HG02798 (cell line): ENCODE data around the gene GALE.
"Not testable (repeated sequence)": the region's sequence is repeated elsewhere in the genome, so short reads cannot be mapped to it uniquely, and the experiment has no call there.

Experiments used
- ATAC-seq: cut with Tn5 transposase; IDR thresholded peaks from one replicate; pipeline ENCODE4 v1.9.1; 2021; ENCODE audit warnings: mild to moderate bottlenecking; ENCODE audit not compliant: unreplicated experiment, poor library complexity

Gene GALE

DNA sequence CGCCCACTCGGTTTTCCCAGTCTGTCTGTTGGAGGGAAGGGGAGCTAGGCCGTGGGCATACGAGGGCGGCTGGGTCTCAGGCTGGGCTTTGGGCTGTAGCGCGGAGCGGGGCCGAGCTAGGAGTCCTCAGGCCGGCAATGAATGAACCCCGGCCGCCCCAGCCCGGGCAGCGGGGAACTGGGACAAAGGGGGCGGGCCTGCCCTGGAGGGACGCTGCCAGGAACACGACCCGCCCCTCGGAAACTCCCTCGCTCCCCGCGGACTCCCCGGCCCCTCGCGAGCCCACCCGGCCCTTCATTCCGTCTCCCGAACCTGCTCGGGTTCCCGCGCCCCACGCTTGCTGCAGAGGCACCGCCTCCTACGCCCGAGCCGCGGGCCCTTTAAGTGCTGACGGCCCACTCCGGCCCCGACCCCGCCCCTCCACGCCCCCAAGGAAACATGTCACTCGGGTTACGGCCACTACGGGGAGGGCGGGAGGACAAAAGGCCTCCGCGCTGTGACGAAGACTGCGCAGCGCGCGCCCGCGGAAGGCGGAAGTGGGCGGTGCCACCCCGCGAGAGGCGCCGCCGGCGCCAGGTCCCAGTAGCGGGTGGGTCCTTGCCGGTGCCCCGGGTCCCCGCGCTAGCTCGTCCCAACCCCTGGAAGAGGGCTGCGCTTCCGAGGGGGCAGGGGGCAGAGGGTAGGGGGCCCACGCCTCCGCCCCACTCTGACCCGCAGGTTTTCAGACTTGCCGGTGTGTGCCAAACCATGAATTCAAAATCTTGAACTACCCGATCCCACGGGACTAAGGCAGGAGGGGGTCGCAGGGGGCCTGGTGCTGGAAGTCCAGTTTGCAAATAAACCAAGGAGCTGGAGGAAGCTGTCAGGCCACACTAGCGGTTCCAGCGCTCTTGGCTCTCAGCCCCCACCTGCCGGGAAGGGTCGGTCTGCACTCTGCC, at the start of gene GALE:
GALE (minus strand) TSS at position 355 of the 938 bp plus-strand sequence. CDS start 1,747 bp downstream, outside the sequence.
- ATAC-seq, result peak; percentile 84

DNA sequence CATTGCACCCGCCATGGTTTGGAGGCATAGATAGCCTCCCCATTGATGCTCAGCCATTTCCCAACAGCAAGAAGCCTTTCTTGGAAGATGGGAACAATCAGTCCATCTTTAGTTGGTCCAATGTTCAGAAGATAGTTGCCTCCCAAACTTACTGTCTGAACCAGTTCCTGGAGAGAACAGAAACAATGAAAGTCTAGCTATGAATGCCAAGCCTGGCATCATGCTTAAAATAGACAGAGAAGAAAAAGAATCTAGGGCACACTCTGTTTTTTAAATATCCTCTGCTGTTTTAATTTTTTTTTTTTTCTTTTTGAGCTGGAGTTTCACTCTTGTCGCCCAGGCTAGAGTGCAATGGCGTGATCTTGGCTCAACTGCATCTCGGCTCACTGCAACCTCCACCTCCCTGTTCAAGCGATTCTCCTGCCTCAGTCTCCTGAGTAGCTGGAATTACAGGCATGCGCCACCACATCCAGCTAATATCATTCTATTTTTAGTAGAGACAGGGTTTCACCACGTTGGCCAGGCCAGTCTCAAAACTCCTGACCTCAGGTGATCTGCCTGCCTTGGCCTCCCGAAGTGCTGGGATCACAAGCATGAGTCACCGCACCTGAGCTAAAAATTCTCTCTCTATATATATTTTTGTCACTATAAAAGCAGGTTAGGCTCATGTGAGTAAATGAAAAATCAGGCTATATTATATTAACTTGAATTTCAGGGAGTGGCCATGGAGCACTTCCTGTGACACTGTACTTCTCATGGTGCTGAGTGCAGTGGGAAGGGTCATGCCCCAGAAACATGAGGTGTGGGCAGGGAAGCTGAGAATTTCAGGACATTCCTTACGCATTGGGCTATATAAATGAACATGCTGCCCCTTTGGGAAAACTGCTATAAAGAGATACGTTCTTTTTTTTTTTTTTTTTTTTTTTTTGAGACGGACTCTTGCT, 48.4 kb upstream of the GALE start:
- ATAC-seq, result no peak

DNA sequence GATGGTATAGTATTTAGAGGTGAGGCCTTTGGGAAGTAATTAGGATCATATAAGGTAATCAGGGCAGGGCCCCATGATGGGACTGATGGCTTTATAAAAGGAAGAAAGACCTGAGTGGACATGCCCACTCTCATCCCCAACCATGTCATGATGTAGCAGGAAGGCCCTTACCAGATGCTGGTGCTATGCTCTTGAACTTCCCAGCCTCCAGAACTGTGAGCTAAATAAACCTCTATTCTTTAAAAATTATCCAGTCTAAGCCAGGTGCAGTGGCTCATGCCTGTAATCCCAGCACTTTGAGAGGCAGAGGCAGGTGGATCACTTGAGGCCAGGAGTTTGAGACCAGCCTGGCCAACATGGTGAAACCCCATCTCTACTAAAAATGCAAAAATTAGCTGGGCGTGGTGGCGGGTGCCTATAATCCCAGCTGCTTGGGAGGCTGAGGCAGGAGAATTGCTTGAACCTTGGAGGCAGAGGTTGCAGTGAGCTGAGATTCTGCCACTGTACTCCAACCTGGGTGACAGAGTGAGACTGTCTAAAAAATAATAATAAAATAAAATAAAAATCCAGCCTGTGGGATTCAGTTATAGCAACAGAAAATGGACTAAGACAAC, 47.0 kb upstream of the GALE start:
- not testable (repeated sequence) for ATAC-seq

DNA sequence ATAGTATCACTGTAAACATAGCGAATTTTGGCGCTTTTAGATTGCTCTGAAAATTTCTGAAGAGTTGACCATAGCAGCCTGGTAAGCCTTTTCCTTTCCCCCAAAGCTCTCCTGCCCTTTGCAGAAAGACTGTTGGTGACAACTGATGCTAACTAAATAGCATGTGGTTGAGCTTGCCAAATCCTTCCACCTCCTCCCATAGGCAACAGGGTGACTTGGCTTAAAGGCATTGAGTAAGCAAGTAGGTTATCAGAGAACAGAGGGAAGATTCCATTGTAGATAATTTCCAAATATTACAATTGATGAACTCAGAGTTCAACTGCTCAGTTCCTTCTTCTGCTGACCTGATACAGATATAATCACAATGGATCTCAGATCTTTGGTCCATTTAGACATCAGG, 44.6 kb upstream of the GALE start:
- ATAC-seq, result no peak

DNA sequence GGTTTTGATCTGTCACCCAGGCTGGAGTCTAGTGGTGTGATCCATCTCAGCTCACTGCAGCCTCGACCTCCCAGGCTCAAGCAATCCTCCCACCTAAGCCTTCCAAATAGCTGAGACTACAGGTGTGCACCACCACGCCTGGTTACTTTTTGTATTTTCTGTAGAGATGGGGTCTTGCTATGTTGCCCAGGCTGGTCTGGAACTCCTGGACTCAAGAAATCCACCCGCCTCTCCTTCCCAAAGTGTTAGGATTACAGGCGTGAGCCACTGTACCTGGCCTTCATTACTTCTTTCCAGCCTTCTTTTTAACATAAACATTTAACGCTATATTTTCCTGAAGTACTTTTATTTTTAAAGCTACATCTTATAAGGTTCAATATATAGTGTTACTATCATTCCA, 43.1 kb upstream of the GALE start:
- no peak for ATAC-seq

DNA sequence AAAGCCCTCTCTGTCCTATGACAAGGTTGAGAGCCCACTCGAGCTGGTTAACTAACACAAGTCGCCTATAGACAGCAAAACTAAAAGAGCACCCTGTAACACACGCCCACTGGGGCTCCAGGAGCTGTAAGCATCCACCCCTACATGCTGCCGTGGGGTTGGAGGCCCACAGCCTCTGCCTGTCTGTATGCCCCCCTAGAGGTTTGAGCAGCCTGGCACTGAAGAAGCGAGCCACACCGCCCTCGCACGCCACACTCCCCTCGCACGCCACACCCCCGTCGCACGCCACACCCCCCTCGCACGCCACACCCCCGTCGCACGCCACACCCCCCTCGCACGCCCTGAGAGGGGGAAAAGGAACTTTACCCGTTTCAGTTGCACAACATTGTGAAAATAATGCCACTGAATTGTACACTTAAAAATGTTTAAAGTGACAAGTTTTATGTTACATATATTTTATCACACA, 37.9 kb upstream of the GALE start:
- ATAC-seq, result peak; percentile 72

DNA sequence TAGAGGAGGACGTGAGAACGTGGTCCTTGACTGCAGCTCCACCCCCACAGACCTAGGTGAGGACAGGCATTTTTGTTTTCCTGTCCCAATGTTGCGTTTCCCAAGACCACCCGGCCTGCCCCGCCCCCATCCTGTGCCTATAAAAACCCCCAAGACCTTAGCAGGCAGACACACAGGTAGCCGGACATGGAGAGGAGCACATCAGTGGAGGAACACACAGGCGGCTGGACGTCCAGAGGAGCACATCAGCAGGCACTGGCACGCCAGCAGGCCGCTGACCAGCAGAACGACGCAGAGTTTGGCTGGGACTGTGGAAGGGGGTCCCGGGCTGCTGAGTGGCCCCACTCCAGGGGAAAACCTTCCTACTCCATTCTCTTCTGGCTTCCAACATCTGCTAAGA, 37.4 kb upstream of the GALE start:
- no peak for ATAC-seq

DNA sequence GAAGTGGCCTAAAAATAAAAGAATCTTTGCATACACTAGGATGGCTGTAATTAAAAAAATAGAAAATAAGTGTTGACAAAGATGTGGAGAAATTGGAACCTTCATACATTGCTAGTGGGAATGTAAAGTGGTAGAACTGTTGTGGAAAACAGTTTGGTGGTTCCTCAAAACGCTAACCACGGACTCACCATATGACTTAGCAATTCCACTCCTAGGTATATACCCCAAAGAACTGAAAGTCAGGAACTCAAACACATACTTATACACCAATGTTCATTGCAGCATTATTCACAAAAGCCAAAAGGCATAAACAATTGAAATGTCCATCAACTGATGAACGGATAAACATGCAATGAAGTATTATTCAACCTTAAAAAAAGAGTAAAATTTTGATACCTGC, 35.5 kb upstream of the GALE start:
- no peak for ATAC-seq

DNA sequence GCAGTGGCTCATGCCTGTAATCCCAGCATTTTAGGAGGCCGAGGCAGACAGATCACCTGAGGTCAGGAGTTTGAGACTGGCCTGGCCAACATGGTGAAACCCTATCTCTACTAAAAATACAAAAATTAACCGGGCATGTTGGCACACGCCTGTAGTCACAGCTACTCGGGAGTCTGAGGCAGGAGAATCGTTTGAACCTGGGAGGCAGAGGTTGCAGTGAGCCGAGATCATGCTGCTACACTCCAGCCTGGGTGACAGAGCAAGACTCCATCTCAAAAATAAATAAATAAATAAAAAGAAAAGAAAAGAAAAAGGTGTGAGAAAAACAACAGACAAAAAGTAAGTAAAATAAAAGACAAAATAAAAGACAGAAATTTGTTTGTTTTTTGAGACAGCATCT, 33.6 kb upstream of the GALE start:
- not testable (repeated sequence) for ATAC-seq

DNA sequence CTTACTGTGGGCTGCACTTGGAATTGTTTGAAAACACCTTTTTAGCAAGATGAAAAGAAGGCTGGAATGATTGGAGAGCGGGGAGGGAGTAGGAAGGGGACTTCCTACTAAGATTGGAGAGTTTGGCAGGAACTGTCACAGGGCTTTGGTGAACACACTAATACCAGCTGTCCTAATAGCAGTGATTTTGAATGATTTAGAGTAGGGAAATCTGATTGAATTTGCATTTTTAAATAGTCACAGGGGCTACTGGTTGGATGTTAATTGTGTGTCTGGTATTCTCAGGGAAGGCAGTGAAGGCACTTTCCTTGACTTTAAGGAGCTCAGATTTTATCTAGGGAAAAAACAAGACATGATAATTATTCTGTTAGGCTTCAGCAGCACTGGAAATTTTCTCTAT, 27.2 kb upstream of the GALE start:
- ATAC-seq, result no peak

DNA sequence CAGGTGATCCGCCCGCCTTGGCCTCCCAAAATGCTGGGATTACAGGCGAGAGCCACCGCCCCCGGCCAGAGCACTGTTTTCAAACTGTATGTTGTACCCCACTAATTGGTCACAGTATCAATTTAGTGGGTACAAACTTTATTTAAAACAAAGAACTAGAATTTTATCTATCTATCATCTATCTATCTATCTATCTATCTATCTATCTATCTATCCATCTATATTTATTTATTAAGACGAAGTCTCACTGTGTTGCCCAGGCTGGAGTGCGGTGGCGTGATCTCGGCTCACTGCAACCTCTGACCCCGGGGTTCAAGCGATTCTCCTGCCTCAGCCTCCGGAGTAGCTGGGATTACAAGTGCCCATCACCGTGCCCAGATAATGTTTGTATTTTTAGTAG, 26.0 kb upstream of the GALE start:
- not testable (repeated sequence) for ATAC-seq

DNA sequence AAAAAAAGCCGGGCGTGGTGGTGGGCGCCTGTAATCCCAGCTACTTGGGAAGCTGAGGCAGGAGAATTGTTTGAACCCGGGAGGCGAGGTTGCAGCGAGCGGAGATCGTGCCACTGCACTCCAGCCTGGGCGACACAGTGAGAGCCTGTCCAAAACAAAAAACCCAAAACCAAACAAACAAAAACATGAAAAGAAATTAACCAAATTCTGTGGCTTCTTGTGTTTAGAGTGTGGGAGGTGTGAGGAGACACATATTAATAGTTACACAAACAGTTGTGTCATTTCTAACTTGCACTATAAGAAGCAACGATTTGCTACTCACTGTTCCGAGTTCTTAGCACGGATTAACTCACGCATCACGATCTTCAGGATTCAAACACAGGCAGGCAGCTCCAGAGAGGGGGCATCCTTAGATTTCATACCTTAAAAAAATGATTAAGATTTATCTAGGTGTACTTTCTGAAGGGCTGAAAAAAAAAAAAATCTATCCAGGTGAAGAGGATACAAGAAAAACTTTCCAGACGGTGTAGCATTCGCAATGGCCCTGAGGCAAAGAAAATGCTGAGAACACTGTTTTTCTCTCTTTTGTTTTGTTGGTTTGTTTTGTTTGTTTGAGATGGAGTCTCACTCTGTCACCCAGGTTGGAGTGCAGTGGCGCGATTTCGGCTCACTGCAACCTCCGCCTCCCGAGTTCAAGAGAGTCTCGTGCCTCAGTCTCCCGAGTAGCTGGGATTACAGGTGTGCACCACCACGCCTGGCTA, 25.4 kb upstream of the GALE start:
- peak; percentile 61 for ATAC-seq

DNA sequence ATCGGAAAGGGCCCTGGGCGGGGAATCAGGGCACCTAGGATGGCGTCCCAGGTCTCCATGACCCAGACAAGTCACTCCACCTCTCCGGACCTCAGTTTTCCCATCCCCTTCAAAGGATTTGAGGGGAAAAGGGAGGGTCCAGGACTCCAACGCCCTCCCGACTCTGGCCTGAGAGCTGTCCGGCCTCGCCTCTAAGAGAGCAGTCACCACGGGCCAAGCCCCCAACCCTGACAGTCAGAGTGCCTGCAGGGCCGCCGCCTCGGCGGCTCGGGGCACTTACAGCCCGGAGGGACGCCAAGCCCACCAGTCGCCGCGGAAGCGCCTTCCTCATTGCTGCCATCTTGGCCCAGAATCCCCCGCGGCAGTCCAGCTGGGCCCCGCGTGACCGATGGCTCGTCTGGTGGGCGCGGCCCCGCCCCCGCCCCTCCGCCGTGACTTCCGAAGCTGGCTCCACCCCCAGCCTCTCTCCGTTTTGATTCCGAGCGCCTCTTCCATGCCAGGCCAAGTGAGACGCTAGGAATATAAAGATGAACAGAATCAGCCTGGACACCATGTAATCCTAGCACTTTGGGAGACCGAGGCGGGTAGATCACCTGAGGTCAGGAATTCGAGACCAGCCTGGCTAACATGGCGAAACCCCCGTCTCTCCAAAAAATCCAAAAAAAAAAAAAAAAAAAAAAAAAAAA, 24.7 kb upstream of the GALE start, which contains the start of gene HMGCL:
HMGCL (minus strand) TSS at position 354 of the 686 bp plus-strand sequence; CDS start at position 340, 14 bp downstream.
- peak; percentile 90 for ATAC-seq

DNA sequence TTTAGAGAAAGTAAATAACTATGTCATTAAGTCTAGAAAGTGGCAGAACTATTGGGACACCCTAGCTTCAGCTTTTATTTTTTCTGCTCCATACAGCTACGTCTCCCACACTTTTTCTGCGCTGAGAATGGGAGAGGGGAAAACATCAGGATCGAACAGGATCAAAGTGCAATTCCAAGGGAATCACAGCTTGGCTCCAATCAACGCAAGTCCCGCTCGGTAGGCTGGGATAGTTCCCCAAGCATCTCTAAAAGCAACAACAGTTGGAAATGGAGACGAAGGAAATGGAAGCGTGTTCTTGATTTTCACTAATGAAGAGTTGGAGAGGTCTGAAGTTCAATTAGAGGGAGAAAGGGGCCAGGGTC, 24.1 kb upstream of the GALE start:
- ATAC-seq, result no peak

DNA sequence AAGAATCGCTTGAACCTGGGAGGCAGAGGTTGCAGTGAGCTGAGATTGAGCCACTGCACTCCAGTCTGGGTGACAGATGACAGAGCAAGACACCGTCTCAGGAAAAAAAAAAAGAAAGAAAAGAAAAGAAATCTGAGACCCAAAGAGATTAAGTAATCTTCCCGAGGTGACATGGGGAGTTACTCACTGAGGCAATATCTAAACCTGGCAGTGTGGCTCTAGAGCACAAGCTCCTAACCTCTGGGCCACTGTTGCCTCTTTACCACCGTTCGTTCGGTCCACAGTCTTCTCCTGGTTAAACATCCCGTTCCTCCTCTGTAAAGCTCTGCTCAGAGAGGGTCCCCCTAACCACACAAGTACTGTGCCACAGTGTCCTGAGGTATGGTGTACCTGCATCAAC, 23.2 kb upstream of the GALE start:
- ATAC-seq, result no peak

DNA sequence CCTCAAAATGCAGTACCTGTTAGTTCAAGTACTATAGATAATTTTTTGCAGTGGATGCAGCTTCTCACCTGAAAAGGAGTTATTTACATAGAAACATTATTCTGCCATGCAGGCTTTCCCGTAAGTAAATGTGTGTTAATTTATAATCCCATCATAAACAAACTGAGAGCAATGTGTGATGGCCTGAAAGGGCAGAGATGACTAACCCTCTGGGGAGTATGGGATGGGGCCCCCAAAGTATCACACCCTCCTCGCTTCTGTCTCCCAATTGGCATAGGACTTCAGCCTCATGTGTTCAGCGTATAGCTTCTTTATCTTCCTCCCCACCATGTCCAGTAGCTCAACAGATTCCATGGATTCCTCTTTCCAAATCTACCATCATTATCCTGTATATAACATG, 17.1 kb upstream of the GALE start:
- no peak for ATAC-seq

DNA sequence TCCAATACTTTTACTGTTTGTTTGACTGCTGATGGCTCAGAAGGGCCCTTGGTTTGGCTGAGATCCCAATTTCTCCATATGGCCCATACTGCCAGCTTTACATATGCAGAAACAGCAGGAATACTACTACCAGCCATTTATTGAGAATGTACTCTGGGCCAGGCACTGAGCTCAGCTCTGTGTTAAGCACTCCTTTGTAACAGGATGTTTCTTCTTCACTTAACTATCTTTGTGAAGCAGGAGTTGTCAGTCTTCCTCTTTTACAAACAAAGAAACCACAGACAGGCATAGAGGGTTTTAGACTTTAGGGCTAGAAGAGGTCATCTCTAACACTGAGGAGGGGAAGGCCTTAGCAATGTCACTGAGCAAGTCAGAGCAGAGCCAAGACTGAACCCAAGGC, 16.4 kb upstream of the GALE start:
- no peak for ATAC-seq

DNA sequence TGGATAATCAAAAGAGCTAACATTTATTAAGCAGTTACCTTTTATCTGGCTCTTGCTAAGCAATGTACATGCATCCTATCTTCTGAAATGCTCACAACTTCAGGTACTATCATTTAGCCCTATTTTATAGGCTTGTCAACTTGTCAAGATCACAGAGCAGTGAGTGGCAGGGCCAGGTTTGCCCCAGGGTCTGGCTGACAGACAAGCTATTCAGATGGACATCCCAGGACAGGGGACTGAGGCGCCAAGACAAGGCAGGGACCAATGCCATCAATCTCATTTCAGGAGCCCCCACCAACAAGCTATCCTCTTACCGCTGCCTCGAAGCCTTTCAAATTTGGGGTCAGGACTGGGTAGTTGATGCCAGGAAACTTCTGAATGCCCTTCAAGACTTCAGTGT, 15.8 kb upstream of the GALE start:
- ATAC-seq, result no peak

DNA sequence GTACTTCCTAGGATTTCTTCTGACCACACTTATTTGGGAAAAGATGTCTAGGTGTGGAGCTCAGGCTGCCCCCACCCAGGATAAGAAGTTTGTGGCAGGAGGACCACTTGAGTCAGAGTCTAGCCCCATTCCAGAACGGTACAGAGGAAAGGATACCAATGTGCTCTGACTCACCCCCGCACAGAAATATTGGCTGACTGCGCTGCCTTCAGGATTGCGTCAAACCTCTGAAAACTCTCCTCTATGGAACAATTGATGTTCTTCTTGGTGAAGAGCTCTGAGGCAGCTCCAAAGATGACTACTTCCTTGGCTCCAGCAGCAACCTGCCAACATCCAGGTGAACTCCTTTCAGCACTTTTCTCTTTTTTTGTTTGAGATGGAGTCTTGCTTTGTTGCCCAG, 13.5 kb upstream of the GALE start:
- no peak for ATAC-seq
